ENCODE data around the gene TNFRSF8.

Gene TNFRSF8

DNA sequence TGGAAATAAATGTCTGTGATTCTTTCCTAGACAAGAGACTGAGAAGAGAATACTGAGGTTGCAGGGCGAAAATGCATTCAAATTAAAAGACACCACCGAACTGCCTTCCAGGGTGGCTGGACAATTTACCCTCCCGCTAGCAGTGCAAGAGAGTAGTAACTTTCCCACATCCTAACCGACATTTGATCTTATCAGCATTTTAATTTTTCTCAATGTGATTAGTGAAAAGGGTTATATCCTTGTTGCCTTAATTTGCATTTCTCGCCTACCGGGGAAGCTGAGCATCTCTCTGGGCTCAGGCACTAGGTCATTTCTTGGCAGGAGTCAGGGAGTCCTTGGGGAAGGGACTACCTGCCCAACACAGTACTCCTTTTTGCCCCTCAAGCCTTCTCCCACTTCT lies 2.8 kb downstream of the TNFRSF8 start:
- H3K9me3 Mint-ChIP-seq = no peaks in the 10 kb centered on the region
- peak overlapping the region; percentile 77 for H3K27ac Mint-ChIP-seq
- peaks cover 65% of the 10 kb centered on the region for H3K4me1 Mint-ChIP-seq (ENCODE audit: low read depth)
- peaks cover 24% of the 10 kb centered on the region for H3K36me3 Mint-ChIP-seq (ENCODE audit: low read depth)
- peaks cover 10% of the 10 kb centered on the region for H3K27me3 Mint-ChIP-seq (ENCODE audit: low read depth)
- H3K4me3 Mint-ChIP-seq = peak overlapping the region; percentile 76

DNA sequence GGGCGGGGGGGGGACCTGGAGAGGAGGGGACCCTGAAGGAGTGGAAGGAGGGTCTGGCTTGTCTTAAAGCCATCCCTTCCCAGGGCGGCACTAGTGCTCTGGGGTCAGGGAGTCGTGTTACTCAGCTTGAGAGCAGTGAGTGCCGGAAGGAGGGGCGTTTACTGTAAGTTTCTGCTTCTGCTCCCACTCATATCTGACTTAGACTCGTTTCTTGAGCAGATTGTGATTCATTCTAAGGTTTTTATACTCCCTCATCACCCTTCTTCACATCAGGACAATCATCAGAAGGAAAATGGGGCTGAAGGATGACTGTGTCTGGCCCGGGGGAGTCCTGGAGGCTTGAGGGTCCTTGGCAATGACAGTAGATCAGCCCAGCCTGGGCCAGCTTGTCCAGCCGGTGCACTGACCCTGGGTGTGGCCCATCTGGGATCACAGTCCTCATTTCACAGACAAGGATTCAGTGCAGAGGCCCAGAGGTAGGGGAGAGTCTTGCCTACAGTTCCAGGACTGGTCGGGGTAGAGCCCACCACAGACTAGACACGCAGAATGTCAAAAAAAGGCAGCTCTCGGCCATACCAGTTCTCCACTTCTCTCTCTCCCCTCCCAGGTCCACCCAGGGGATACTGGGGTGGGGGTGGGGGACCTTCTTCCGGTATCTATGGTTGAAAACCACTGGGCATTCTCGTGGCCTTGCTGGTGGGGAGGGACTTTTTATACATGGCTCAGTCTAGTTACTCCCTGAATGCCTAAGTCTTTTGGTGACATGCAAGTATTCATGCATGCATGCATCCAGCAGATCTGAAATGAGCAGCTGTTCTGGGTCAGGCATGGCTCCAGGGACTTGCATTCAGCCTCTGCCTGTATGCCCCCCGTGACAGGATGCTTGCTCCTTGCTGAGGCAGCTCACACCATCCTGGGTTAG lies 5.1 kb downstream of the TNFRSF8 start:
- peaks cover 10% of the 10 kb centered on the region for H3K27me3 Mint-ChIP-seq (ENCODE audit: low read depth)
- peaks cover 54% of the 10 kb centered on the region for H3K4me1 Mint-ChIP-seq (ENCODE audit: low read depth)
- peaks cover 26% of the 10 kb centered on the region for H3K36me3 Mint-ChIP-seq (ENCODE audit: low read depth)
- H3K4me3 Mint-ChIP-seq = peak overlapping the region; percentile 74
- H3K9me3 Mint-ChIP-seq = no peaks in the 10 kb centered on the region
- H3K27ac Mint-ChIP-seq = peak overlapping the region; percentile 91

DNA sequence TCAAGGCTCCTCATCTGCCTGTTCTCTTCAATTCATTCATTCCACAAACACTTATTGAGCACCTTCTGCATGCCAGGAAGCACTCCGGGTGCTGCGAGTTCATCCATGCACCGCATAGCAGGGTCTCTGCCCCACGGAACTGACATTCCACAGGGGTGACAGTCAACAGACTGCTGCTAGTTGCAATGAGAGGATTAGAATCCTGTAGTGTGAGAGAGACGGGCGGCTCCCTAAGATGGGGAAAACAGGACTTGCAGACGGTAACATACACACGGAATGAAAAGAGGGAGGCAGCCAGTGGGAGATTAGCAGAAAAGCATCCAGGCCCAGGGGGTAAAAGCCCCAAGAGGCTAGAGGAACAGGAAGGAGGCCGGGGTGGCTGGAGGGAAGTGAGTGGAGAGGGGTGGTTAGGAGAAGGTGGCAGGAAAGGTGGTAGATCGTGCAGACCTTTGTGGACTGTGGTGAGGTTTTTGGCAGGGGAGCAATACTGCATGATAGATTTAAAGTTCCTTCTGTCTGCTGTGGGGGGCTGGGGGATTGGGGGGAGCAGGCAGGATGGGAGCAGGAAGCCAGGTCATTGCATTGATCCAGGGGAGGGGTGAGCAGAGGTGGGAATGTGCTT lies 6.6 kb downstream of the TNFRSF8 start:
- Mint-ChIP-seq H3K4me3 (peak overlapping the region; percentile 63), H3K27me3 (ENCODE audit: low read depth) (peaks cover under 1% of the 10 kb centered on the region), H3K9me3 (no peaks in the 10 kb centered on the region), H3K4me1 (ENCODE audit: low read depth) (peaks cover 42% of the 10 kb centered on the region), H3K27ac (peak overlapping the region; percentile 78), H3K36me3 (ENCODE audit: low read depth) (peaks cover 19% of the 10 kb centered on the region)

- Mint-ChIP-seq H3K9me3 (no peaks in the 10 kb centered on the region), H3K4me1 (ENCODE audit: low read depth) (peaks cover 40% of the 10 kb centered on the region), H3K36me3 (ENCODE audit: low read depth) (peaks cover 27% of the 10 kb centered on the region), H3K27ac (no peak overlapping the region), H3K4me3 (no peak overlapping the region), H3K27me3 (ENCODE audit: low read depth) (no peaks in the 10 kb centered on the region)
These were observed 8.8 kb downstream of the TNFRSF8 start for GRCh38 chr1:12071892-12072291.

- peaks cover 26% of the 10 kb centered on the region for H3K36me3 Mint-ChIP-seq (ENCODE audit: low read depth)
- peaks cover 39% of the 10 kb centered on the region for H3K4me1 Mint-ChIP-seq (ENCODE audit: low read depth)
- no peaks in the 10 kb centered on the region for H3K27me3 Mint-ChIP-seq (ENCODE audit: low read depth)
- H3K9me3 Mint-ChIP-seq = no peaks in the 10 kb centered on the region
- H3K4me3 Mint-ChIP-seq = no peak overlapping the region
- H3K27ac Mint-ChIP-seq = no peak overlapping the region
These were observed 9.6 kb downstream of the TNFRSF8 start for GRCh38 chr1:12072741-12073140.

DNA sequence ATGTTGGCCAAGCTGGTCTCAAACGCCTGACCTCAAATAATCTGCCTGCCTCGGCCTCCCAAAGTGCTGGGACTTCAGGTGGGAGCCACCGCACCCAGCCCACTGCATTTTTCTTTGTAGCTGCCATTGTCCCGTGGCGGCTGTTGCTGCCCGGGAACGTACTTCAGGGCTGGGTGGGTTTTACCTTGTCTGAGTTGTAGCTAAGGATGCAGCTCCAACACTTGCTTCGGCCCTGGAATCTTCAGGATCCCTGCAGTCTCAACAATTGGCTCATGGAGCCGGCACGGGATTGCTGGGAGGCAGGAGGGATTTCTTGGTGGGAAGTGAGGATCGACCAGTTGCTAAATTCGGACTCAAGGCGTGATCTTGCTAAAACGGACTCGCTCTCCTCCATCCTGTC lies 10.7 kb downstream of the TNFRSF8 start:
- no peaks in the 10 kb centered on the region for H3K27me3 Mint-ChIP-seq (ENCODE audit: low read depth)
- peaks cover 25% of the 10 kb centered on the region for H3K36me3 Mint-ChIP-seq (ENCODE audit: low read depth)
- peaks cover 30% of the 10 kb centered on the region for H3K4me1 Mint-ChIP-seq (ENCODE audit: low read depth)
- no peaks in the 10 kb centered on the region for H3K9me3 Mint-ChIP-seq
- H3K4me3 Mint-ChIP-seq = no peak overlapping the region
- H3K27ac Mint-ChIP-seq = no peak overlapping the region

DNA sequence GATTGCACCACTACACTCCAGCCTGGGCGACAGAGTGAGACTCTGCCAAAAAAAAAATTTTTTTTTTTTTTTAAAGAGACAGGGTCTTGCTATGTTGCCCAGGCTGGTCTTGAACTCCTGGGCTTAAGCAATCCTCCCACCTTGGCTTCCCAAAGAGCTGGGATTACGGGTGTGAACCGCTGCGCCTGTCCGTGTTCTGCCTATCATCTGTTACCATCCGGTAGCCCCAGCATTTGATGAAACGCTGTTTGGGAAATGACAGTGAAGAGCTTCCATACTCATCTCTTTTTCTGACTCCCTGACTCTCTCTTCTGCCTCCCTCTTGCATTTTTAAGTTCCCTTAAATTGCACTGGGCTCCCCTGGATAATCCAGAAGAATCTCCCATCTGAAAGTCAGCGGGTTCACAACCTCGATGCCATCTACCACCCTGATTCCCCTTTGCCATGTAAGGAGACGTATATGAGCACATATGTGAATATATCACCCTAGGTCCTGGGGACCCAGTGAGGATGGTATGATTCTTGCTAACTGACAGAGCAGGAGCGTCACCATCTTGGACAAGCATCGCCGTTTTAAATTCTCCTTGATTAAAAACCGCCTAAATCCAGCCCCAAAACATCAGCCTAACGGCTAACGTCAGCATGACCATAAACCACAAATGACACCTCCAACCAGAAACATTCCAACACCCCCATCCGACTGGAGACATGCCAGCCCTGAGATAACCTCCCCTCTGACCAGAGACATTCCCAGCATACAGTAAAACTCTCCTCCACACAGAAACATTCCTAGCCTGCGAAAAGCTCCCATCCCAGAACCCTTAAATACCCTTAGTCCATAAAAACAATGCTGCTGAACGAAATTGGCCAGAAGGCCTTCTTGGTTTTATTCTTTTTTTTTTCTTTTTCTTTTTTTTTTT lies 12.4 kb downstream of the TNFRSF8 start:
- H3K27me3 Mint-ChIP-seq (ENCODE audit: low read depth) = no peaks in the 10 kb centered on the region
- no peak overlapping the region for H3K4me3 Mint-ChIP-seq
- H3K4me1 Mint-ChIP-seq (ENCODE audit: low read depth) = peaks cover 25% of the 10 kb centered on the region
- no peaks in the 10 kb centered on the region for H3K9me3 Mint-ChIP-seq
- H3K27ac Mint-ChIP-seq = peak overlapping the region; percentile 38
- peaks cover 18% of the 10 kb centered on the region for H3K36me3 Mint-ChIP-seq (ENCODE audit: low read depth)

DNA sequence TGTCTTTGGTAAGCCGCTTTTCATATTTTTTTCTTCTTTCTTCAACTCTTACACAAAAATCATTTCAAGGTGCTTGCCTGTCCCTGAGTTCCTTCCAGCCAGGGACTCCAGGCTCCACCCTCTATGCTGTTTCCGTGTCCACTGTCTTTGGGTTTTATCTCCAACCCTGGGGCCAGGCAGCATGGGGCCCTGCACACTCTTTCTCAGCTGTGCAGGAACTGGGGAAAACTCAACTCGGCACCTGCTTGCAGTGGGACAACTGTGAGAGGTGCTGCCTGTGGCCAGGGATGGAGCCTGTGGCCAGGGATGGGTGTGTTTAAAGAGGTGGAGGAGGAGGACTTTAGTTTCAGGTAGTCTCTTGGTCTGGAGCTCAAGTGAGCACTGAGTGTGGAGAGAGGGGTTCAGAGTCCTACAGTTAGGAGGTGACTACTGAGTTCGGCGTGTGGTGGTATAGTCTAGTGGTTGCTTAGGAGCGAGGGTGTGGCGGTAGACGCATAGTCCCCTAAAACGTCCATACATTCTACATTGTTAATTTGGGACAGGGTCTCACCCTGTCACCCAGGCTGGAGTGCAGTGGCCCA lies 13.4 kb downstream of the TNFRSF8 start:
- Mint-ChIP-seq H3K27ac (no peak overlapping the region), H3K4me1 (ENCODE audit: low read depth) (peaks cover 23% of the 10 kb centered on the region), H3K27me3 (ENCODE audit: low read depth) (no peaks in the 10 kb centered on the region), H3K9me3 (peaks cover under 1% of the 10 kb centered on the region), H3K4me3 (no peak overlapping the region), H3K36me3 (ENCODE audit: low read depth) (peaks cover 19% of the 10 kb centered on the region)

DNA sequence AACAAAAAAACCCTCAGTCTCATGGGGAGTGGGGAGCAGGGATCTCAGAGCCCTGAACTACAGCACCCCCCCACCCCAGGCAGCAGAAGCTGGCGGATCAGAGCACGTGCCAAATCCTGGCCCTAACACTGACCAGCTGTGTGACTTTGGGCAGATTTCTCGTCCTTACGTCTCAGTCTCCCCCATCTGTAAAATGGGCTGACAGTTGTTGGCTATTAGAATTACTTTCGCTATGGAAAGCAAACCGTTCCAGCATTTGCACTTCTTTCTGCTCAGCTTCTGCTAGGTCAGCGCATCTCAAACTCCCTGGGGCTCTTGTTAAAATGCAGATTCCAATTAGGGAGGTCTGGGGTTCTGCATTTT lies 15.5 kb downstream of the TNFRSF8 start:
- Mint-ChIP-seq H3K27me3 (ENCODE audit: low read depth) (no peaks in the 10 kb centered on the region), H3K36me3 (ENCODE audit: low read depth) (peaks cover 32% of the 10 kb centered on the region), H3K4me3 (no peak overlapping the region), H3K4me1 (ENCODE audit: low read depth) (peaks cover 35% of the 10 kb centered on the region), H3K27ac (no peak overlapping the region), H3K9me3 (peaks cover 19% of the 10 kb centered on the region)

DNA sequence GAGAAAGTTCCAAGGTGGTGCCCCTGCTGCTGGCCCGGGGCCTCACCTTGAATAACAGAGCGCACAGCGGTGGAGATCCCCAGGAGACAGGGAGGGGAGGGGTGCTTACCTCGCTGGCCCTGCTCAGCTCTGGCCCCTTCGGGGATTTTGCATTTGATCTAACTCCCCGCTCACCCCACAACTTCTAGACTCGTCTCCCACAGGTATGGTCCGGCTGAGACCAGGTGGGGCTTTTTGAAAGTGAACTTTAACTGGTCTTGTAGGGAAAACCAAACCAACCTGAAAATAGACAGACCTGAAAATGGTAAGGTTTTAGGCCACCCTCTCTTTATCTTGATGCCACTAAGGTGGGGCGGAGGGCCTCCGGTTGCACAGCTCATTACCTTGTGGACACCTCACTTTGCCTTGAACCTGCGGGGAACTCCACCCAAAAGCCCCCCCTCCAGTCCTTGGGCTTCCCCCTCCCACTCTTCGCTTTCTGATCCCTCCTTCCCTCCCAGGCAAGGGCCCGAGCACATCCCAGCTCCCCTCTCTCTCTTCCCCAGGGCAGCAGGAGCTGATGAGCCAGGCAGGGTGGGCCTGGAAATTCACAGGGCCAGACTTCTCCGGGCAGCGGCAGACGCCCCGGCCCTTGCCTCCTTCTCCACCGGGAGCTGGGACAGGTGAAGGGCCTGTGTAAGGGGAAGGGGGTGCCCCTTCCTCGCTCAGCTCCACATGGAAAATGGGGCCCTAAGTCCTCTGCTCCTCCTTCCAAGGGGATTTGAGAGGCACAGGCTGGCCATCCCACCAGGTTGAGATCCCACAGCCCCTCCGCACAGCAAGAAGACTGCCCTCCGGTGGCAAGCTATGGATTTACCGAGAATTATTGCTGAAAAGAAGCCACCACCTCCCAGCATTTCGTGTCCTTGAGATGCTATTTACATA lies 16.1 kb downstream of the TNFRSF8 start:
- Mint-ChIP-seq H3K27ac (peak overlapping the region; percentile 41), H3K4me3 (no peak overlapping the region), H3K36me3 (ENCODE audit: low read depth) (peaks cover 37% of the 10 kb centered on the region), H3K27me3 (ENCODE audit: low read depth) (no peaks in the 10 kb centered on the region), H3K9me3 (peaks cover 25% of the 10 kb centered on the region), H3K4me1 (ENCODE audit: low read depth) (peaks cover 37% of the 10 kb centered on the region)

- Mint-ChIP-seq H3K36me3 (ENCODE audit: low read depth) (peaks cover 37% of the 10 kb centered on the region), H3K27me3 (ENCODE audit: low read depth) (no peaks in the 10 kb centered on the region), H3K9me3 (peaks cover 25% of the 10 kb centered on the region), H3K4me1 (ENCODE audit: low read depth) (peaks cover 37% of the 10 kb centered on the region), H3K4me3 (no peak overlapping the region), H3K27ac (no peak overlapping the region)
These were observed 17.1 kb downstream of the TNFRSF8 start for GRCh38 chr1:12080156-12080555.

- Mint-ChIP-seq H3K9me3 (peaks cover 25% of the 10 kb centered on the region), H3K36me3 (ENCODE audit: low read depth) (peaks cover 34% of the 10 kb centered on the region), H3K4me3 (no peak overlapping the region), H3K27me3 (ENCODE audit: low read depth) (no peaks in the 10 kb centered on the region), H3K4me1 (ENCODE audit: low read depth) (peaks cover 32% of the 10 kb centered on the region), H3K27ac (peak overlapping the region; percentile 87)
These were observed 17.9 kb downstream of the TNFRSF8 start for GRCh38 chr1:12080773-12081556.

Data from T-helper 1 cell treated with Interleukin-12 subunit alpha and Interleukin-12 subunit beta and Interleukin-4 antibody, amounts not matched to agents 30 μg/mL and 1 μg/mL, for 36 hours (primary cell).